H9 (cell line): ENCODE measurements around the gene CRK. TPM values are rescaled to one million over a fixed set of nuclear protein-coding genes. Genes with fewer than 3 reads are reported as not detected.

Experiments
- DNase-seq: peaks from one replicate; pipeline ENCODE4 v3.0.0-alpha.2; 2017
- H2AFZ ChIP-seq: one replicate; pipeline ENCODE4 v1.6.1; 2013; ENCODE audit warnings: mild to moderate bottlenecking, low read length, control low read depth, moderate library complexity
- H2AK5ac ChIP-seq: 2 replicates; pipeline ENCODE4 v1.6.1; 2013; ENCODE audit warnings: low read length, control low read depth, mixed read lengths; ENCODE audit not compliant: insufficient read length
- H2BK120ac ChIP-seq: one replicate; pipeline ENCODE4 v1.6.1; 2013; ENCODE audit warnings: low read depth, mild to moderate bottlenecking, low read length, control low read depth, inconsistent platforms; ENCODE audit not compliant: poor library complexity, severe bottlenecking
- H2BK12ac ChIP-seq: 2 replicates; pipeline ENCODE4 v1.6.1; 2013; ENCODE audit warnings: low read length, control low read depth, mixed read lengths, low read depth; ENCODE audit not compliant: insufficient read length
- H2BK15ac ChIP-seq: 2 replicates; pipeline ENCODE4 v1.6.1; 2013; ENCODE audit warnings: low read depth, low read length, control low read depth
- H2BK20ac ChIP-seq: one replicate; pipeline ENCODE4 v1.6.1; 2013; ENCODE audit warnings: low read depth, mild to moderate bottlenecking, low read length, control low read depth, inconsistent platforms; ENCODE audit not compliant: poor library complexity, severe bottlenecking
- H2BK5ac ChIP-seq: 2 replicates; pipeline ENCODE4 v1.6.1; 2013; ENCODE audit warnings: low read length, control low read depth, mixed read lengths; ENCODE audit not compliant: insufficient read length
- H3K14ac ChIP-seq: 2 replicates; pipeline ENCODE4 v1.6.1; 2013; ENCODE audit warnings: low read length, control low read depth; ENCODE audit not compliant: insufficient read depth
- H3K18ac ChIP-seq: 2 replicates; pipeline ENCODE4 v1.6.1; 2013; ENCODE audit warnings: low read depth, mild to moderate bottlenecking, mixed read lengths, low read length, control low read depth; ENCODE audit not compliant: insufficient read length
- H3K23ac ChIP-seq: 2 replicates; pipeline ENCODE4 v1.6.1; 2013; ENCODE audit warnings: low read length, control low read depth, mixed read lengths, low read depth; ENCODE audit not compliant: insufficient read length
- H3K23me2 ChIP-seq: 2 replicates; pipeline ENCODE4 v1.6.1; 2013; ENCODE audit warnings: low read depth, mild to moderate bottlenecking, mixed read lengths, low read length, control low read depth; ENCODE audit not compliant: insufficient read length, poor library complexity, severe bottlenecking
- H3K27ac ChIP-seq: 2 replicates; pipeline ENCODE4 v1.5.1; 2013; ENCODE audit warnings: low read length, control low read depth, mixed read lengths, low read depth; ENCODE audit not compliant: insufficient read length
- H3K27me3 ChIP-seq: 2 replicates; pipeline ENCODE4 v1.6.1; 2013; ENCODE audit warnings: low read length, control low read depth, inconsistent platforms; ENCODE audit not compliant: insufficient read depth
- H3K4ac ChIP-seq: 2 replicates; pipeline ENCODE4 v1.6.1; 2013; ENCODE audit warnings: low read depth, mild to moderate bottlenecking, control low read depth, inconsistent platforms, low read length, moderate library complexity
- H3K4me1 ChIP-seq: 2 replicates; pipeline ENCODE4 v1.6.1; 2013; ENCODE audit warnings: low read length, control low read depth, inconsistent platforms; ENCODE audit not compliant: insufficient read depth
- H3K4me2 ChIP-seq: 2 replicates; pipeline ENCODE4 v1.6.1; 2013; ENCODE audit warnings: low read length, control low read depth, mixed read lengths; ENCODE audit not compliant: insufficient read length, insufficient read depth
- H3K56ac ChIP-seq: 2 replicates; pipeline ENCODE4 v1.6.1; 2013; ENCODE audit warnings: low read depth, mild to moderate bottlenecking, mixed read lengths, low read length, control low read depth; ENCODE audit not compliant: insufficient read length
- H3K79me1 ChIP-seq: 2 replicates; pipeline ENCODE4 v1.6.1; 2013; ENCODE audit warnings: low read depth, mild to moderate bottlenecking, moderate library complexity, low read length, control low read depth, inconsistent platforms; ENCODE audit not compliant: insufficient read depth, poor library complexity, severe bottlenecking
- H3K79me2 ChIP-seq: 2 replicates; pipeline ENCODE4 v1.6.1; 2013; ENCODE audit warnings: low read length, control low read depth, inconsistent platforms; ENCODE audit not compliant: insufficient read depth
- H3K9ac ChIP-seq: 2 replicates; pipeline ENCODE4 v1.6.1; 2013; ENCODE audit warnings: low read length, control low read depth, mixed read lengths; ENCODE audit not compliant: insufficient read length; ENCODE audit errors: extremely low read depth
- H3K9me3 ChIP-seq: one replicate; pipeline ENCODE4 v1.6.1; 2013; ENCODE audit warnings: low read depth, low read length, inconsistent platforms; ENCODE audit not compliant: control insufficient read depth
- H3T11ph ChIP-seq: one replicate; pipeline ENCODE4 v1.6.1; 2013; ENCODE audit warnings: mild to moderate bottlenecking, low read length, control low read depth, inconsistent platforms
- H4K20me1 ChIP-seq: one replicate; pipeline ENCODE4 v1.6.1; 2013; ENCODE audit not compliant: control insufficient read depth, insufficient read length, insufficient read depth
- H4K5ac ChIP-seq: 2 replicates; pipeline ENCODE4 v1.6.1; 2013; ENCODE audit warnings: low read depth, mild to moderate bottlenecking, mixed read lengths, low read length, control low read depth; ENCODE audit not compliant: insufficient read length
- H4K8ac ChIP-seq: replicated peaks from 2 replicates; pipeline ENCODE4 v1.6.1; 2013; ENCODE audit warnings: low read length, control low read depth, mixed read lengths, low read depth; ENCODE audit not compliant: insufficient read length
- H4K91ac ChIP-seq: 2 replicates; pipeline ENCODE4 v1.6.1; 2013; ENCODE audit warnings: low read depth, mild to moderate bottlenecking, moderate library complexity, mixed read lengths, low read length, control low read depth; ENCODE audit not compliant: insufficient read length
- H3K27ac Mint-ChIP-seq, 3 experiments: 2 replicates in 2 of 3; 3 replicates in 1 of 3; pipeline ENCODE4 v1.8.0; 2020 to 2021; ENCODE audit warnings: mixed read lengths in 3 of 3, mild to moderate bottlenecking in 1 of 3, moderate library complexity in 1 of 3
- H3K27me3 Mint-ChIP-seq: 2 replicates; pipeline ENCODE4 v1.8.0; 2021; ENCODE audit warnings: low read depth, mild to moderate bottlenecking, moderate library complexity, mixed read lengths
- H3K36me3 Mint-ChIP-seq, 3 experiments: 2 replicates in 2 of 3; 3 replicates in 1 of 3; pipeline ENCODE4 v1.8.0; 2020 to 2021; ENCODE audit warnings: low read depth in 3 of 3, mixed read lengths in 3 of 3; ENCODE audit not compliant: insufficient read depth in 1 of 3
- H3K4me1 Mint-ChIP-seq, 2 experiments: 2 replicates each; pipeline ENCODE4 v1.8.0; 2020; ENCODE audit warnings: mixed read lengths in 2 of 2
- H3K4me3 Mint-ChIP-seq, 2 experiments: 2 replicates in 1 of 2; 3 replicates in 1 of 2; pipeline ENCODE4 v1.8.0; 2020 to 2021; ENCODE audit warnings: mild to moderate bottlenecking in 2 of 2, mixed read lengths in 2 of 2, moderate library complexity in 1 of 2
- H3K9me3 Mint-ChIP-seq, 2 experiments: 2 replicates in 1 of 2; 3 replicates in 1 of 2; pipeline ENCODE4 v1.8.0; 2020; ENCODE audit warnings: mild to moderate bottlenecking in 2 of 2, mixed read lengths in 2 of 2, moderate library complexity in 1 of 2
- WGBS: extraction: QIAGEN DNeasy Blood & Tissue Kit; methylation state at CpG from one replicate; pipeline ENCODE4 v1.1.7; 2013; ENCODE audit warnings: missing lambda C conversion rate, low lambda C conversion rate, mixed read lengths; ENCODE audit not compliant: insufficient read length; ENCODE audit errors: extremely low coverage; 5-methylcytosine and 5-hydroxymethylcytosine counted together
- total RNA-seq: library from RNA; stranded (reverse); gene quantifications from 2 replicates; pipeline ENCODE4 v1.2.1, GENCODE V29; 2021
- TF ChIP-seq, protein P1 (sequence below): fragments of 200-600 bp; sonication (generic); conservative IDR thresholded peaks from 3 replicates; pipeline ENCODE4 v1.8.0; 2021; ENCODE audit warnings: antibody characterized with exemption, mild to moderate bottlenecking

Gene CRK
- total RNA-seq, 1 experiment from 2014 or later, result 58.9 TPM

DNA sequence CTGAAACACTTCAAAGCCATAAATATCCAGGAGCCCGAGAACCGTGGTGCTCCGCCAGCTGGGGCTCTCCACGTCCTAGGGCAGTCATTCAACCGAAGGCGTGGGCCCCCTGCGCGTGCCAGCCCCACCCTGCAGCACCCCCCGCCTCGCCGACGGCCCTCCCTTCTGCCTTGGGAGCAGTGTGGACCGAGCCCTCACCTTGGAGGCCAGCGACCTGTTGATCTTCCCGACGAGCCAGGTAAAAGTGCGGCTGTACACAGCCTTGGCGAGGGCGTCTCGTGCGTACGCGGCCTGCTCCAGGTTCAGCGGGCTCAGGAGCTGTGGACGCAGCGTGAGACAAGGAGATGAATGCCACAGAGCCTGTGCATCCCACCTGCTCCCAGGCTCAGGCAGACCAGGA lies 22.4 kb upstream of the CRK start:
- Histone ChIP-seq H2BK120ac (no peak overlapping the region), H3K4me2 (no peak overlapping the region), H4K8ac (no peak overlapping the region), H3K27me3 (no peaks in the 10 kb centered on the region), H2BK15ac (no peak overlapping the region), H3K23me2 (no peaks in the 10 kb centered on the region), H3K9ac (no peak overlapping the region), H4K5ac (no peak overlapping the region), H2AFZ (no peak overlapping the region), H3K4me1 (no peaks in the 10 kb centered on the region), H4K20me1 (no peaks in the 10 kb centered on the region), H3K27ac (no peak overlapping the region), H2BK12ac (no peak overlapping the region), H3T11ph (no peak overlapping the region), H3K23ac (no peak overlapping the region), H4K91ac (no peak overlapping the region), H3K9me3 (no peaks in the 10 kb centered on the region), H2BK5ac (no peak overlapping the region), H2AK5ac (no peak overlapping the region), H3K4ac (no peak overlapping the region), H2BK20ac (no peak overlapping the region), H3K79me2 (no peaks in the 10 kb centered on the region), H3K56ac (no peak overlapping the region), H3K14ac (no peak overlapping the region), H3K18ac (no peak overlapping the region), H3K79me1 (no peaks in the 10 kb centered on the region)
- no peaks in the 10 kb centered on the region for H3K27me3 Mint-ChIP-seq
- no peak overlapping the region for H3K4me3 Mint-ChIP-seq
- WGBS, result no CpG with 5 or more reads among the region's 26 CpGs
- no peaks in the 10 kb centered on the region; a peak in 1 of 5 replicates for H3K9me3 Mint-ChIP-seq
- H3K27ac Mint-ChIP-seq, result peak overlapping the region in 1 of 3 experiments; percentile 18; a peak in 2 of 7 replicates
- H3K4me1 Mint-ChIP-seq, result peaks cover 2 to 6% of the 10 kb centered on the region in 2 experiments; a peak in 2 of 4 replicates
- H3K36me3 Mint-ChIP-seq, result peaks cover 2 to 70% (median 57%) of the 10 kb centered on the region in 3 experiments; a peak in 6 of 7 replicates
- TF ChIP-seq, protein P1, sequence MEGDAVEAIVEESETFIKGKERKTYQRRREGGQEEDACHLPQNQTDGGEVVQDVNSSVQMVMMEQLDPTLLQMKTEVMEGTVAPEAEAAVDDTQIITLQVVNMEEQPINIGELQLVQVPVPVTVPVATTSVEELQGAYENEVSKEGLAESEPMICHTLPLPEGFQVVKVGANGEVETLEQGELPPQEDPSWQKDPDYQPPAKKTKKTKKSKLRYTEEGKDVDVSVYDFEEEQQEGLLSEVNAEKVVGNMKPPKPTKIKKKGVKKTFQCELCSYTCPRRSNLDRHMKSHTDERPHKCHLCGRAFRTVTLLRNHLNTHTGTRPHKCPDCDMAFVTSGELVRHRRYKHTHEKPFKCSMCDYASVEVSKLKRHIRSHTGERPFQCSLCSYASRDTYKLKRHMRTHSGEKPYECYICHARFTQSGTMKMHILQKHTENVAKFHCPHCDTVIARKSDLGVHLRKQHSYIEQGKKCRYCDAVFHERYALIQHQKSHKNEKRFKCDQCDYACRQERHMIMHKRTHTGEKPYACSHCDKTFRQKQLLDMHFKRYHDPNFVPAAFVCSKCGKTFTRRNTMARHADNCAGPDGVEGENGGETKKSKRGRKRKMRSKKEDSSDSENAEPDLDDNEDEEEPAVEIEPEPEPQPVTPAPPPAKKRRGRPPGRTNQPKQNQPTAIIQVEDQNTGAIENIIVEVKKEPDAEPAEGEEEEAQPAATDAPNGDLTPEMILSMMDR, result no peak
- no peak for DNase-seq
